Measurements from ENCODE around the gene GRID2IP. TPM values are rescaled to one million over a fixed set of nuclear protein-coding genes. Genes with fewer than 3 reads are reported as not detected.

GRID2IP gene
- total RNA-seq, result not detected in 2 replicates

DNA sequence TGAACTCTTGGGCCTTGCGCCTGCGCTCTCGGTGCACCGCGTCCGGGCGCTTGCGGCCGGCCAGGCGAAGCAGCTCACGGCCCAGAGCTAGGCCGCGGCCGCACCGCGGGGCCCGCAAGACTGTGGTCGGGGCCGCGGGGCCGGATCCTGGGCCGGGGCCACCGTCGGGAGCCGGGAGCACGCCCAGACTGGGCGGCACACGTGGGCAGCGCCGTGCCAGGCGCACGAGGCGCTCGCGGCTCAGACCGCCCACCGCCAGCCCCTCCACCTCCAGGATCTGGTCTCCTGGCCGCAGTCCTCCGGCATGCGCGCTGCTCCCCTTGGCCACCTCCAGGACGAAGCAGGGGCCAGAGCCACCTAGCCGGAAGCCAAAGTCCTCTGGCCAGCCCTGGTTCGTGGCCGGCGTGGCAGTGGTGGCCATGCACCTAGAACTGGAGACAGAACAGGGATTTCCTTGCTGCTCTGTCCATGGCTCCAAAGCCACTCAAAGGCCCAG is at the start of gene GRID2IP:
Gene GRID2IP, minus strand, starts transcription at position 446 of the 496 bp plus-strand sequence. Its CDS starts 25 bp downstream, at position 421.

DNA sequence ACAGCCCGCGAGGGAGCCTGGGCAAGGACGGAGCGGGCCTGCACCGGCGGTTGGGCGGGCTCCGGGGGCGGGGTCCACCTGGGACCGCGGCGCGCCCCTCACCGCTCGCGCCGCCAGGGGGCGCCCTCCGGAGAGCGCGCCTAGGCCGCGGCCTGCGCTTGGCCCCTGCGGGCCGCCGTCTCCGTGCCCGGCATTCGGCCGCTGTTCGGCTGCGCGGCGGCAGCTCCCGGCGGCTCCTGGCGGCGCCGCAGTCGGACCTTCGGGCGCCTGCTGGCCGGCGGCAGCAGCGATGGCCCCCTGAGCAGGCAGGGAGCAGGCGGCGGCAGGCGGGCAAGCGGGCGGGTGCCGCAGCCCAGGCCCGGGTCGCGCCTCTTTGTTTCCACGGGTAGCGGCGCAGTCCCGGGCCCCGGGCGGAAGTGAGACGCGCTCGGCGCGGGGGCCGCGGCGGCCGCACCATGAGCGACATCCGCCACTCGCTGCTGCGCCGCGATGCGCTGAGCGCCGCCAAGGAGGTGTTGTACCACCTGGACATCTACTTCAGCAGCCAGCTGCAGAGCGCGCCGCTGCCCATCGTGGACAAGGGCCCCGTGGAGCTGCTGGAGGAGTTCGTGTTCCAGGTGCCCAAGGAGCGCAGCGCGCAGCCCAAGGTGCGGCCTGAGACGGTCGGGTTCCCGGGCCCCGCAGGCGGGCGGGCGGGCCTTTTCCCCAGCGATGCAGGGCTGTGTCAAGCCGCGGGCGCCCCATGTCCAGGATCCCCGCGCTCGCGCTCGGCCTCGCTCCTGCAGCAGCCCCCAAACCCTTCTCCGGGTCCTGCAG is 38.8 kb upstream of the GRID2IP start, which contains the start of gene INTS15:
Gene INTS15, plus strand, starts transcription at position 193 of the 816 bp plus-strand sequence. Its CDS starts 263 bp downstream, at position 456.

DNA sequence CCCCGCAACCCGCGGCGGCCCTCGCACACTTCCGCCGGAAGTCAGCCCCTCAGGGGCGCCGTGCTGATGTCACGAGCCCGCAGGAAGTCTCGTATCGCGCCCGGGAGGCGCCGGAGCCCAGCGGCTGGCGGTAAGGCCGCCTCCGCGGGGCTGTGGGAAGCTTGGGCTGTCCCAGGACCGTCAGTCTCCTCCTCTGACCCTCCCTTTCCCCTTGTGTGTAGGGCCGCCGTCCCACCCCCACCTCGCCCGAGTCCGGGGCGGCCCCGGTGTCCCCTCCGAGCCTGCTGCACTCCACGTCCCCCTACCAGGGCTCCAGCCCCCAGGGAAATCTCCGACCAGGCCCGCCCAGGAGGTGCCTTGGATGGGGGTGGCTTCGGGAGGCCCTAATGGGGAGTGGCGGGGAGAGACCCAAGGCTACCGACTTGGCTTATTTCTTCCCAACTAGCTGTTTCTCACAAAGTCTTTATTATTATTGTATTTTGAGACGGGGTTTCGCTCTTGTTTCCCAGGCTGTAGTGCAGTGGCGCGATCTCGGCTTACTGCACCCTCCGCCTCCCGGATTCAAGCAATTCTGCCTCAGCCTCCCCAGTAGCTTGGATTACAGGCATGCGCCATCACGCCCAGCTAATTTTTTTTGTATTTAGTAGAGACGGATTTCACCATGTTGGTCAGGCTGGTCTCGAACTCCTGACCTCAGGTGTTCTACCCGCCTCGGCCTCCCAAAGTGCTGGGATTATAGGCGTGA is 26.3 kb upstream of the GRID2IP start, which contains the start of gene ZDHHC4:
Gene ZDHHC4, plus strand, starts transcription at position 86 of the 745 bp plus-strand sequence. CDS start 3,108 bp downstream, outside the sequence.

GRCh38 chr7:6447581-6448199 is 103.6 kb downstream of the GRID2IP start, which contains the start of gene DAGLB:
Gene DAGLB, minus strand, starts transcription at chr7:6447954. Its CDS starts 112 bp downstream, at chr7:6447842.

Other genes starting within 250 kb of the GRID2IP start
- gene FAM220A, start 202.5 kb downstream of the GRID2IP start, total RNA-seq, result 14.0 and 17.1 TPM in 2 replicates
- 76.4 and 105 TPM in 2 replicates for gene RAC1, start 176.9 kb downstream of the GRID2IP start, total RNA-seq
- gene DAGLB, start 103.5 kb downstream of the GRID2IP start, total RNA-seq, result 12.7 and 17.2 TPM in 2 replicates
- 204 and 206 TPM in 2 replicates for gene KDELR2, start 67.3 kb downstream of the GRID2IP start, total RNA-seq
- 57.6 and 59.2 TPM in 2 replicates for gene ZDHHC4, start 26.0 kb upstream of the GRID2IP start, total RNA-seq
- 6.1 and 6.3 TPM in 2 replicates for gene INTS15, start 38.6 kb upstream of the GRID2IP start, total RNA-seq
- gene ZNF853, start 64.1 kb upstream of the GRID2IP start, total RNA-seq, result 0.06 and 0.13 TPM in 2 replicates
- gene ZNF316, start 85.9 kb upstream of the GRID2IP start, total RNA-seq, result 9.3 and 12.4 TPM in 2 replicates
- gene ZNF12, start 155.5 kb upstream of the GRID2IP start, total RNA-seq, result 14.4 and 14.5 TPM in 2 replicates
- gene RSPH10B2, start 202.6 kb upstream of the GRID2IP start, total RNA-seq, result 0.19 TPM in 1 of 2 replicates, not detected in the other